Esophagus squamous epithelium (tissue), 4 donors: Measurements from ENCODE around the gene GSTM3.

Experiments
- POLR2A ChIP-seq, 4 donors: fragments of 450-650 bp; IDR thresholded peaks; one replicate each; pipeline ENCODE4 v1.6.1; 2017; ENCODE audit warnings: antibody characterized with exemption in 4 of 4, mild to moderate bottlenecking in 4 of 4, moderate library complexity in 3 of 4
- TF ChIP-seq, protein P1 (sequence below), 6 experiments: fragments of 450-650 bp in 4 of 6; fragments of 200-600 bp in 2 of 6; sonication (generic) in 2 of 6; IDR thresholded peaks; one replicate each; pipeline ENCODE4 v1.5.1; 2016 to 2019; ENCODE audit warnings: antibody characterized with exemption in 6 of 6, mild to moderate bottlenecking in 4 of 6, moderate library complexity in 4 of 6

GRCh38 chr1:109767637-109768334 is 26.9 kb upstream of the GSTM3 start:
- TF ChIP-seq, protein P1, sequence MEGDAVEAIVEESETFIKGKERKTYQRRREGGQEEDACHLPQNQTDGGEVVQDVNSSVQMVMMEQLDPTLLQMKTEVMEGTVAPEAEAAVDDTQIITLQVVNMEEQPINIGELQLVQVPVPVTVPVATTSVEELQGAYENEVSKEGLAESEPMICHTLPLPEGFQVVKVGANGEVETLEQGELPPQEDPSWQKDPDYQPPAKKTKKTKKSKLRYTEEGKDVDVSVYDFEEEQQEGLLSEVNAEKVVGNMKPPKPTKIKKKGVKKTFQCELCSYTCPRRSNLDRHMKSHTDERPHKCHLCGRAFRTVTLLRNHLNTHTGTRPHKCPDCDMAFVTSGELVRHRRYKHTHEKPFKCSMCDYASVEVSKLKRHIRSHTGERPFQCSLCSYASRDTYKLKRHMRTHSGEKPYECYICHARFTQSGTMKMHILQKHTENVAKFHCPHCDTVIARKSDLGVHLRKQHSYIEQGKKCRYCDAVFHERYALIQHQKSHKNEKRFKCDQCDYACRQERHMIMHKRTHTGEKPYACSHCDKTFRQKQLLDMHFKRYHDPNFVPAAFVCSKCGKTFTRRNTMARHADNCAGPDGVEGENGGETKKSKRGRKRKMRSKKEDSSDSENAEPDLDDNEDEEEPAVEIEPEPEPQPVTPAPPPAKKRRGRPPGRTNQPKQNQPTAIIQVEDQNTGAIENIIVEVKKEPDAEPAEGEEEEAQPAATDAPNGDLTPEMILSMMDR (IDR thresholded peaks at IDR 0.05) = no peak
- TF ChIP-seq POLR2A (IDR thresholded peaks at IDR 0.05) = no peak
